HG03280 (cell line): ENCODE results near the gene CCDC124.
"Not testable (repeated sequence)": the region's sequence is repeated elsewhere in the genome, so short reads cannot be mapped to it uniquely, and the experiment has no call there.

Experiments used
- ATAC-seq: cut with Tn5 transposase; IDR thresholded peaks from one replicate; pipeline ENCODE4 v1.9.1; 2021; ENCODE audit warnings: mild to moderate bottlenecking, moderate library complexity; ENCODE audit not compliant: unreplicated experiment

CCDC124 gene

GRCh38 chr19:17932485-17933338 is at the start of gene CCDC124:
CCDC124 (plus strand) TSS chr19:17933015; CDS start chr19:17936421, 3,406 bp downstream.
- ATAC-seq, result peak; percentile 83

DNA sequence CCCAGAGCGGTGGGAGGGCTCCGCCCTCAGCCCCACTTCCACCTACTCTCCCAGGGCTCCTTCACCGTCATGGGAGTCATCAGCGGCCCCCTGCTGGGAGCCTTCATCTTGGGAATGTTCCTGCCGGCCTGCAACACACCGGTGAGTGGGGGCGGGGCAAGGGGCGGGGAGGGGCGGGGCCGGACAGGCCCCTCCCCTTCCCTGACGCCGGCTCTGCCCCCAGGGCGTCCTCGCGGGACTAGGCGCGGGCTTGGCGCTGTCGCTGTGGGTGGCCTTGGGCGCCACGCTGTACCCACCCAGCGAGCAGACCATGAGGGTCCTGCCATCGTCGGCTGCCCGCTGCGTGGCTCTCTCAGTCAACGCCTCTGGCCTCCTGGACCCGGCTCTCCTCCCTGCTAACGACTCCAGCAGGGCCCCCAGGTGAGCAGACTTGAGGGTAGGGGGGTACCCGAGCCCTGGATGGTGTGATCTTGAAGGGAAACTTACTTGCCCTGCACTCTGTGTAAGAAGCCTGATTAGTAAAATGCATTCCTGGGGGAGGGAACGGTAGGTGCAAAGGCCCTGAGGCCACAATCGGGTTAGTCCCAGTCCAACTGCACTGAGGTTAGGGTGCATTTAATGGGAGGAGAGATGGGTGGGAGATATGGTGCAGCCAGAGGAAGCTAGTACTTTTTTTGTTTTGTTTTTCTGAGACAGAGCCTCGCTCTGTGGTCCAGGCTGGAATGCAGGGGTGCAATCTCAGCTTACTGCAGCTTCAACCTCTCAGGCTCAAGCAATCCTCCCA is 49.0 kb upstream of the CCDC124 start:
- no peak for ATAC-seq

DNA sequence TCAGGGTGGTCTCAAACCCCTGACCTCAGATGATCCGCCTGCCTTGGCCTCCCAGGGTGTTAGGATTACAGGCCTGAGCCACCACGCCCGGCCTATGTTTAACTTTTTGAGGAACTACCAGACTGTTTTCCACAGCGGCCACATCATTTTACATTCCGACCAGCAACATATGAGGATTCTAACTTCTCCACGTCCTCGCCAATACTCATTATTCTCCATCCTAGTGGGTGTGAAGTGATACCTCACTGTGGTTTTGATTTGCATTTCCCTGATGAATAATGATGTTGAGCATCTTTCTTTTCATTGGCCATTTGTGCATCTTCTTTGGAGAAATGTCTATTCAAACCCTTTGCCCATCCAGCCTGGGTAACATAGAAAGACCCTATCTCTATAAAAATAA is 46.3 kb upstream of the CCDC124 start:
- no peak for ATAC-seq

DNA sequence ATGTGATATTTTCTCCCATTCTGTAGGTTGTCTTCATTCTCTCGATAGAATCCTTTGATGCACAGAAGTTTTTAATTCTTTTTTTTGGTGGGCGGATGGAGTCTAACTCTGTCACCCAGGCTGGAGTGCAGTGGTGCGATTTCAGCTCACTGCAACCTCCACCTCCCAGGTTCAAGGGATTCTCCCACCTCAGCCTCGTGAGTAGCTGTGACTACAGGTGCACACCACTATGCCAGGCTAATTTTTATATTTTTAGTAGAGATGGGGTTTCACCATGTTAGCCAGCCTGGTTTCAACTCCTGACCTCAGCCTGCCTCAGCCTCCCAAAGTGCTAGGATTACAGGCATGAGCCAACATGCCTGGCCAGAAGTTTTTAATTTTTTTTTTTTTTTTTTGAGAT is 45.6 kb upstream of the CCDC124 start:
- not testable (repeated sequence) for ATAC-seq

- no peak for ATAC-seq
Measured at GRCh38 chr19:17888260-17888659, 44.6 kb upstream of the CCDC124 start.

DNA sequence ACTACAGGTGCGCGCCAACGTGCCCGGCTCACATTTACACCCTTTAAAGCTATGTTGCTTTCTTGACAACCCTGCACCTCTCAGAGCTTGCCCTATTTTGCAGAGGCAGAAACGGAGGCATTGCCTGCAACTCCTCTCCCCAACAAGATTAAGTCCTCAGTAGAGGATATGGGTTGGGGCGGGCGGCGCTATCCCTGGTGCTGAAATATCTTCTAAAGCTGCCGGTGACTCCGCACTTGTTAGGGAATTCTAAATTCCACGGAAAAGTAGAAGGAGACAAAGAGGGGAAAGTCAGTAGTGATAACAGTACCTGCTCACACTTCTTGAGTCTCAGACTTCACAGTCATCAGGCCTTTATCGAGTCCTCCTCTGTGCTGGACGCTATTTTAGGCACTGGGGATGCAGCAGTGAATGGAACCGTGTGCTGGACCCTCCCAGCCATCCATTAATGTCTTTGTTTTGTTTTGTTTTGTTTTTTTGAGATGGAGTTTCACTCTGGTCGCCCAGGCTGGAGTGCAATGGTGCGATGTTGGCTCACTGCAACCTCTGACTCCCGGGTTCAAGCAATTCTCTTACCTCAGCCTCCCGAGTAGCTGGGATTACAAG is 43.1 kb upstream of the CCDC124 start:
- ATAC-seq, result no peak

DNA sequence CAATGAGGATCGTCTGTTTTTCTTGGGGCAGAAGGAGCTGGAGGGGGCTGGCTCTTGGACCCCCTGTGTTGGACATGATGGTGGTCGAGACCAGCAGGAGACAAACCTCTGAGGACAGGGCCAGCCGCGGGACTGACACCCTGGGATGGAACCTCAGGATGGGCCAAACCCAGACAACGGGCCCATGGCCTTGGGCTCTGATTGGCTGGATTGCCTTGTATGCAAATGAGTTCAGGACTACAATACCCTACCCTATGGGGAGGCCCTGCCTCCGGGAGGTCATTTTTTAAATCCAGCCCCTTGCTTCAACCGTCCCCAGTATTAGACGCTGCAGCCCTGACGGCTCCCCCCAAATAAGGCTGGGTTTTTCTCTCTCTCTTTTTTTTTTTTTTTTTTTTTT is 39.0 kb upstream of the CCDC124 start:
- no peak for ATAC-seq

DNA sequence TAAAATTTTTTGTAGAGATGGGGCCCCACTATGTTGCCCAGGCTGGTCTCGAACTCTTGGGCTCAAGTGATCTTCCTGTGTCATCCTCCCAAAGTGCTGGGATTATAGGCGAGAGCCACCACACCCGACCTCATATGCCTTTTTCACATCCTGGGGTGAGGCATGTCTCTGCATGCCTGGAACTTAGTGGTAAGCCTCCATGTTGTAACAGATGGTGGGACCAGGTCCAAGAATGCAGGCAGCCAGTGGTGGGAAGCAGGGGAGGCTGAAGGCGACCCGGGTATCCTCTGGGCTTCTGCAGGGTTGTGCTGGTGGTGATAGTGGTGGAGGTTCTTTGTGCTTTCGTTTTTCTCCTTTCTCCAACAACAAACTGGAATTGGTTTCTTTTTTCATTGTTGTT is 30.1 kb upstream of the CCDC124 start:
- no peak for ATAC-seq

DNA sequence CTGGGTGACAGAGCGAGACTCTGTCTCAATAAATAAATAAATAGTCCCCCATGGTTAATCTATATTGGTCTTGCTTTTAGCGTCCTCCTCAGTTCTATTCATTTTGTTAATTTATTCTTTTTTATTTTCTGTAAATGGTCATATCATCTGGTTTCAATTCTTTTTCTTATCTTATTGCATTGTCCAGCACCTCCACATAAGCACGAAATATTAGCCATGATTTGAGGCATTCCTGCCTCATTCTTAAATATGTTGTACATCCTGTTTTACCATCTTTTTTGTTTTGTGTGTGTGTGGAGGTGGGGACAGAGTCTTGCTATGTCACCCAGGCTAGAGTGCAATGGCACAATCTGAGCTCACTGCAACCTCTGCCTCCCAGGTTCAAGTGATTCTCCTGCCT is 24.6 kb upstream of the CCDC124 start:
- no peak for ATAC-seq

DNA sequence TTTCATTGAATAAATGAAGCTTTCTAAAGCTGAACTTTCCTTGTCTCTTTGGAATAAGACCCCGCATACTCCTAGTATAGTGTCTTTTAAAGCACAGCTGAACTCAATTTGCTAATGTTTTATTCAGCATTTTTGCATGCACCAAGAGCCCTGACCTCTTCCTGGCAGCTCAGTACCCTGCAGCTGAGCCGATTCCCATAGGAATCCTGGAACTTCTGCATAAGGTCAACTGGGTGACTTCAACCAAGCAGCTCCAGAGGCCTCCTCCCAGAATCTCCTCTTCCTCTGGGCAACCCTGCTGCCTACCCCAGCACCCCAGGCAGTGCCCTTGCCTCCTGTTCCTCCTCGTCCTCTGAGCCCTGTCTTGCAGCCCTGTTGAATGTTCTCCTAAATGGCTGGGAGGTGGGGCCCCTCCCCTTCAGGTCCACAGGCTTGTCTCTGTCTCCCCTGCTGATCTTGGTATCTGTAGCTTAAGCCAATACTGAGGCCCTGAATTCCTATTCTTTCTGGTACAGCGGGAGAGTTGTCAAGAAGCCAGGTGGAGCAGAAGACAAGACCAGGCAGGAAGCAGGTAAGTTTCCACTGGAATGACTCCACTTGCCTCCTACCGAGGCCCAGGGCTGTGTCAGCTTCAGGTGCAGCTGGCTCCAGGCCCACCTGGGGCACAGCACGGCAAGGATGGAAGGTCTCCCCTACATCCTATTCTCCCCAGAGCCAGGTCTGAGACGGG is 23.6 kb upstream of the CCDC124 start:
- no peak for ATAC-seq

DNA sequence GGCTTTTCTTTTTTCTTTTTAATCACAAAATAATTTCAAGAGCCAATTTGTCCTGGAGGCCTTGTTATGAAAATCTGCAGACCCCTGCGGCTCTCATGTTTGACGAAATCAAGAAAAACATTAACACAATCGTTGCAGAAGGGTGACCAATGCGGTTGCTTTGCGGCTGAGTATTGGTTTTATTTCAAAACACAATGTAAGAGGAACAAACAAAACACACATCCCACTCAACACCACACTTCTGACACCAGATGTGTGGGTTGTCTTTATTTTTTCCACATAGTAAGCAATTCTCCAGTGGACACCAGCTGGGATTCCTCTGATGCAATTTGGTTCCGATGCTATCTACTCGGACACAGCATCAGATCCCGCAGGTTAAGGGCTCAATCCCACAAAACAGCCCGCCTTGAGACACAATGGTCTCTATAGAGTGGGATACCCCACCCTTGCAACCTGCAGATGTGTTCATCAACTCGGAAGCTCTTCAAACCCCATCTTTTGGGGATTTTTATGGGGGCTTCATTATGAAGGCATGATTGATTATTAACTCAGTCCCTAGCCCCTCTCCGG is 21.9 kb upstream of the CCDC124 start:
- ATAC-seq, result no peak

GRCh38 chr19:17915940-17916593 is 16.7 kb upstream of the CCDC124 start:
- ATAC-seq, result no peak

DNA sequence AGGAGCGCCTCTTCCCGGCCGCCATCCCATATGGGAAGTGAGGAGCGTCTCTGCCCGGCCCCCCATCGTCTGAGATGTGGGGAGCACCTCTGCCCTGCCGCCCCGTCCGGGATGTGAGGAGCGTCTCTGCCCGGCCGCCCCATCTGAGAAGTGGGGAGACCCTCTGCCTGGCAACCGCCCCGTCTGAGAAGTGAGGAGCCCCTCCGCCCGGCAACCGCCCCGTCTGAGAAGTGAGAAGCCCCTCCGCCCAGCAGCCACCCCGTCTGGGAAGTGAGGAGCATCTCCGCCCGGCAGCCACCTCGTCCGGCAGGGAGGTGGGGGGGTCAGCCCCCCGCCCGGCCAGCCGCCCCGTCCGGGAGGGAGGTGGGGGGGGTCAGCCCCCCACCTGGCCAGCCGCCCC is 14.7 kb upstream of the CCDC124 start:
- not testable (repeated sequence) for ATAC-seq

GRCh38 chr19:17919122-17919521 is 13.7 kb upstream of the CCDC124 start:
- not testable (repeated sequence) for ATAC-seq

DNA sequence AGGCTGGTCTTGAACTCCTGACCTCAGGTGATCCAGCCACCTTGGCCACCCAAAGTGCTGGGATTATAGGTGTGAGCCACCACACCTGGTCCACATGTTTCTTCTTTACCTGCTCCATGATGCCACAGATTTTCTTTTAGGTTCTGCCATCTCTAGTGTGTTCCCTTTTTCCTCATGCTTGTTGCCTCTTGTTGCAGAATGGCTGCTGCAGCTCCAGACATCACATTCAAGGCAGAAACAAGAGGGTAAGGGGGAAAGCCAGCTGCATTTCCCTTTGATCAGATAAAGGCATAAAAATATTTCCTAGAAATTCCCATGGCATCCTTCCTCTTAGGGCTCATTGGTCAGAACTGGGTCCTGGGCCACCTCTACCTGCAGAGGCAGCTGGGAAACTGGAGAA is 12.3 kb upstream of the CCDC124 start:
- no peak for ATAC-seq

DNA sequence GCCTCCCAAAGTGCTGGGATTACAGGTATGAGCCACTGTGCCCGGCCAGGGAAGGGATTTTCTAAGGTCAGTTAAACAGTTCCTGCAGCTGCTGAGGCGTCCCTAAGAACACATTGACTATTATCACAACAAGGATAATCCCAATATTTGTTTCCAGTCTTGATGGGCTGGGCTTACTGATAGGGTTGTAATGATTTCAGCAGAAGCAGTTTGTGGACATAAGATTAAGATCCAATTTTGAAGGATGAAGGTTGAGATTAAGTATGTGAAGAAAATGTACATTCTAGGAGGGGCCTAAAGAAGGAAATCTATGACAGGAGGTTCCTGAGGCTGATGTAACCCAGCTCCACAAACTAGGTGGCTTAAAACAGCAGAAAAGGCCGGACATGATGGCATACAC is 10.7 kb upstream of the CCDC124 start:
- ATAC-seq, result no peak

- no peak for ATAC-seq
Measured at GRCh38 chr19:17926044-17926443, 6.8 kb upstream of the CCDC124 start.

GRCh38 chr19:17929056-17929455 is 3.8 kb upstream of the CCDC124 start:
- no peak for ATAC-seq

- ATAC-seq, result no peak
Measured at GRCh38 chr19:17931532-17932191, 1.2 kb upstream of the CCDC124 start.
